Astrocyte (in vitro differentiated cells and primary cell): ENCODE results near the gene LAMC1. TPM values are rescaled to one million over a fixed set of nuclear protein-coding genes. Genes with fewer than 3 reads are reported as not detected.

Source experiments
- DNase-seq: peaks from one replicate; pipeline ENCODE4 v3.0.0-alpha.2; 2010; ENCODE audit warnings: low read depth
- FAIRE-seq: peaks from 2 replicates; lab custom pipeline; 2011; peaks lifted over from hg19 to GRCh38; lab: Jason Lieb, UNC
- H2AFZ ChIP-seq: 2 replicates; pipeline ENCODE4 v1.6.0; 2012; ENCODE audit warnings: low read depth, low read length, inconsistent platforms
- H3K27ac ChIP-seq: 2 replicates; pipeline ENCODE4 v1.5.1; 2011; ENCODE audit warnings: low read depth, low read length, inconsistent platforms
- H3K27me3 ChIP-seq: 2 replicates; pipeline ENCODE4 v1.6.0; 2011; ENCODE audit warnings: low read length, inconsistent platforms; ENCODE audit not compliant: insufficient read depth
- H3K36me3 ChIP-seq: 2 replicates; pipeline ENCODE4 v1.5.1; 2011; ENCODE audit warnings: low read length, inconsistent platforms; ENCODE audit not compliant: insufficient read depth
- H3K4me1 ChIP-seq: 2 replicates; pipeline ENCODE4 v1.5.1; 2011; ENCODE audit warnings: low read length, inconsistent platforms; ENCODE audit not compliant: insufficient read depth
- H3K4me2 ChIP-seq: 2 replicates; pipeline ENCODE4 v1.6.0; 2012; ENCODE audit warnings: low read length, inconsistent platforms
- H3K4me3 ChIP-seq: 2 replicates; pipeline ENCODE4 v1.5.1; 2011; ENCODE audit warnings: low read depth, mild to moderate bottlenecking, low read length, inconsistent platforms; ENCODE audit not compliant: insufficient read depth
- H3K79me2 ChIP-seq: 2 replicates; pipeline ENCODE4 v1.6.0; 2012; ENCODE audit warnings: mild to moderate bottlenecking, low read length, inconsistent platforms; ENCODE audit not compliant: insufficient read depth
- H3K9ac ChIP-seq: 2 replicates; pipeline ENCODE4 v1.6.0; 2012; ENCODE audit warnings: mild to moderate bottlenecking, low read length, inconsistent platforms
- H3K9me3 ChIP-seq: 2 replicates; pipeline ENCODE4 v1.5.1; 2012; ENCODE audit warnings: low read depth, mild to moderate bottlenecking, low read length, inconsistent platforms; ENCODE audit not compliant: insufficient read depth
- H4K20me1 ChIP-seq: 2 replicates; pipeline ENCODE4 v1.6.0; 2012; ENCODE audit warnings: low read length, inconsistent platforms; ENCODE audit not compliant: insufficient read depth
- H3K27ac Mint-ChIP-seq: one replicate; pipeline ENCODE4 v1.8.0; 2021; ENCODE audit warnings: mild to moderate bottlenecking, mixed read lengths; ENCODE audit not compliant: unreplicated experiment
- H3K27me3 Mint-ChIP-seq: one replicate; pipeline ENCODE4 v1.8.0; 2021; ENCODE audit warnings: low read depth, mixed read lengths; ENCODE audit not compliant: unreplicated experiment
- H3K36me3 Mint-ChIP-seq: one replicate; pipeline ENCODE4 v1.8.0; 2021; ENCODE audit warnings: low read depth, mixed read lengths; ENCODE audit not compliant: unreplicated experiment
- H3K4me1 Mint-ChIP-seq: one replicate; pipeline ENCODE4 v1.8.0; 2021; ENCODE audit warnings: low read depth, mixed read lengths; ENCODE audit not compliant: unreplicated experiment
- H3K4me3 Mint-ChIP-seq: one replicate; pipeline ENCODE4 v1.8.0; 2021; ENCODE audit warnings: mild to moderate bottlenecking, moderate library complexity, mixed read lengths; ENCODE audit not compliant: unreplicated experiment
- H3K9me3 Mint-ChIP-seq: one replicate; pipeline ENCODE4 v1.8.0; 2021; ENCODE audit warnings: mild to moderate bottlenecking, mixed read lengths; ENCODE audit not compliant: unreplicated experiment
- CTCF ChIP-seq: IDR thresholded peaks from 2 replicates; pipeline ENCODE4 v1.5.1; 2011; ENCODE audit warnings: low read depth, mild to moderate bottlenecking, inconsistent platforms, low read length, moderate library complexity; ENCODE audit not compliant: insufficient read depth
- EZH2 ChIP-seq: IDR thresholded peaks from 2 replicates; pipeline ENCODE4 v1.6.1; 2012; ENCODE audit warnings: mild to moderate bottlenecking, low read length, inconsistent platforms; ENCODE audit not compliant: insufficient read depth
- total RNA-seq: library from RNA; stranded (reverse); gene quantifications from 2 replicates; pipeline ENCODE4 v1.2.1, GENCODE V29; 2021

LAMC1 gene
- total RNA-seq, 1 donor from 2014 or later: 270 TPM

DNA sequence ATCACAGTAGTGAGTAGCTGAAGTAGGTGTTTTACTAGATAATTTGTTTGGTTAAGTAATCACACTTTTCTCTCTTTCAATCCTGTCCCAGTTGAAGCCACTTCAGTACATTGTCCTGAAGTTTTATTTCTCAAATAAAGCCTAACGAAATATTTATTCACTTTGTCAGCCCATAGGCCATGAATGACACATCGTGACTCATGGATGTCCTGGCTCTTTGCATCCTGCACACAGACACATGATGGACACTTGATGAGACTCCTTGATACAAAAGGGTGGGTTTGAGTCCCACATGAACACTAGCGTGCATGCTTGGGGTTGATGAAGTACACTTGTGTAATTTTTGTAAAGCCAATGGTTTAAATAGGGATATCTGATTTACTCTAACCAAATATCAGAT is 140.1 kb downstream of the LAMC1 start:
- Mint-ChIP-seq H3K27ac (no peak overlapping the region), H3K4me1 (peaks cover 15% of the 10 kb centered on the region), H3K9me3 (no peaks in the 10 kb centered on the region), H3K4me3 (no peak overlapping the region), H3K27me3 (no peaks in the 10 kb centered on the region), H3K36me3 (peaks cover 2% of the 10 kb centered on the region)
- FAIRE-seq (peak; percentile 73), DNase-seq (peak; percentile 94)
- H3K9ac ChIP-seq: peak overlapping the region; percentile 40
- no peaks in the 10 kb centered on the region for H3K79me2 ChIP-seq
- no peak overlapping the region for H3K4me3 ChIP-seq
- no peaks in the 10 kb centered on the region for H3K27me3 ChIP-seq
- H3K4me2 ChIP-seq: peak overlapping the region; percentile 46
- H3K9me3 ChIP-seq: no peaks in the 10 kb centered on the region
- no peaks in the 10 kb centered on the region for H4K20me1 ChIP-seq
- peak overlapping the region; percentile 83 for H3K27ac ChIP-seq
- TF ChIP-seq EZH2 (no peak), CTCF (no peak)
- H2AFZ ChIP-seq: no peak overlapping the region
- H3K36me3 ChIP-seq: no peaks in the 10 kb centered on the region
- peaks cover 27% of the 10 kb centered on the region for H3K4me1 ChIP-seq

DNA sequence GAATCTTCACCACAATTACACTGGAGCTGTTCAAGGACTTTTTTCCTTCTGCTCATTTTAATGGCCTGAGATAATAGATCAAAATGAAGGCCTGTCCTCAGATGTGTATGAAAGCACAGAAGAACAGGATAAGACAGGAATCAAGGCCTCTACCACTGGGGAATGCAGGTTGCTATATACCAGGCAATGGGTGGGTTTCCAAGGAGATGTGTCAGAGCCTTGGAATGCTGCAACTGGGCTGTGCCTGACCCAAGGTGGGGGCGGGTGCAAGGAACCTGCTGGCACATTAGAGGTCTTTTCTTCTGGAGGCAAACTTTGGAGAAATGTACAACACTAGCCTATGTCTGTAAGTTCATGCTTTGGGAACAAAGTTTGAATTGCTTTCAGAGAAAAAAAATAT is 141.1 kb downstream of the LAMC1 start:
- H3K4me3 Mint-ChIP-seq: peak overlapping the region; percentile 23
- Histone ChIP-seq H2AFZ (no peak overlapping the region), H4K20me1 (no peaks in the 10 kb centered on the region), H3K4me2 (peak overlapping the region; percentile 54), H3K9ac (peak overlapping the region; percentile 58), H3K4me3 (no peak overlapping the region), H3K27me3 (no peaks in the 10 kb centered on the region), H3K9me3 (no peaks in the 10 kb centered on the region), H3K79me2 (no peaks in the 10 kb centered on the region), H3K36me3 (no peaks in the 10 kb centered on the region), H3K27ac (peak overlapping the region; percentile 83), H3K4me1 (peaks cover 27% of the 10 kb centered on the region)
- DNase-seq: peak; percentile 88
- H3K27ac Mint-ChIP-seq: peak overlapping the region; percentile 79
- no peaks in the 10 kb centered on the region for H3K27me3 Mint-ChIP-seq
- TF ChIP-seq CTCF (no peak), EZH2 (no peak)
- H3K4me1 Mint-ChIP-seq: peaks cover 15% of the 10 kb centered on the region
- no peaks in the 10 kb centered on the region for H3K9me3 Mint-ChIP-seq
- FAIRE-seq: peak; percentile 34
- H3K36me3 Mint-ChIP-seq: peaks cover 2% of the 10 kb centered on the region

DNA sequence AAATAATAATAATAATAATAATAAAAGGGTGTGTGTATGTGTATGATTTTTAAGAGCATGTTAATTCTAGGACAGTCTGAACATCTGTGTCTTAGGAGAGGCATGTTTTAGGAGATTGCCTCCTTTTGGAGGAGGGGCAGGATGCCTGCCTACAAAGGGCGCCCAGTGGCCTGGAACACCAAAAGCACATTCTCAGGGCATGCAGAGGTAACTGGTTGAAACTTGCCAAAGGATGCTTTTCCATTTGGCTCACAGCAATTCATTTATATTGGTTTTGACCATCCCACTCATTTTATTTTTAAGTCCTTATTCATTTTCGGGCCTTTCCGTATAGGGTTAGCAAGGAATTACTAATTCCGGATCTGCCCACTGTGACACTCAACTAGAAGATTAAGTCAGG is 141.7 kb downstream of the LAMC1 start:
- Mint-ChIP-seq H3K4me1 (peaks cover 15% of the 10 kb centered on the region), H3K9me3 (no peaks in the 10 kb centered on the region), H3K4me3 (no peak overlapping the region), H3K27ac (peak overlapping the region; percentile 48), H3K27me3 (no peaks in the 10 kb centered on the region), H3K36me3 (peaks cover 1% of the 10 kb centered on the region)
- FAIRE-seq (no peak), DNase-seq (peak; percentile 36)
- Histone ChIP-seq H3K4me1 (peaks cover 27% of the 10 kb centered on the region), H3K27ac (peak overlapping the region; percentile 46), H2AFZ (no peak overlapping the region), H4K20me1 (no peaks in the 10 kb centered on the region), H3K9ac (no peak overlapping the region), H3K36me3 (no peaks in the 10 kb centered on the region), H3K79me2 (no peaks in the 10 kb centered on the region), H3K9me3 (no peaks in the 10 kb centered on the region), H3K4me2 (no peak overlapping the region), H3K27me3 (no peaks in the 10 kb centered on the region), H3K4me3 (no peak overlapping the region)
- no peak for TF ChIP-seq CTCF
- no peak for TF ChIP-seq EZH2
